SU-DHL-6 (cell line): Measurements from ENCODE around the gene SCRT2.

Source experiments
- H2AFZ ChIP-seq: fragments of 200-600 bp; sonication (generic); 2 replicates; pipeline ENCODE4 v1.6.1; 2014; ENCODE audit warnings: low read depth, mild to moderate bottlenecking, moderate library complexity, mixed read lengths, antibody characterized with exemption, low read length; ENCODE audit not compliant: severe bottlenecking
- H3F3A ChIP-seq: fragments of 200-600 bp; shearing (Covaris generic); 2 replicates; pipeline ENCODE4 v1.6.0; 2016; ENCODE audit warnings: antibody characterized with exemption, mild to moderate bottlenecking; ENCODE audit not compliant: insufficient read depth
- H3K27ac ChIP-seq: fragments of 200-600 bp; sonication (generic); 2 replicates; pipeline ENCODE4 v1.5.1; 2016; ENCODE audit warnings: low read depth, mild to moderate bottlenecking, low read length, moderate library complexity, mixed read lengths
- H3K27me3 ChIP-seq: fragments of 200-600 bp; sonication (generic), shearing (Covaris generic); 2 replicates; pipeline ENCODE4 v1.6.0; 2014; ENCODE audit warnings: mild to moderate bottlenecking, low read length
- H3K36me3 ChIP-seq: fragments of 200-600 bp; sonication (generic); 2 replicates; pipeline ENCODE4 v1.6.1; 2014; ENCODE audit warnings: mild to moderate bottlenecking, low read length, mixed read lengths
- H3K4me2 ChIP-seq: fragments of 300-600, 200-600 bp; shearing (Covaris generic), sonication (generic); 2 replicates; pipeline ENCODE4 v1.6.0; 2014; ENCODE audit warnings: low read length, low read depth, mild to moderate bottlenecking; ENCODE audit not compliant: poor library complexity, severe bottlenecking
- H3K4me3 ChIP-seq: fragments of 200-600 bp; sonication (generic); 2 replicates; pipeline ENCODE4 v1.5.1; 2014; ENCODE audit warnings: antibody characterized with exemption, low read length, mild to moderate bottlenecking, mixed read lengths; ENCODE audit not compliant: insufficient read depth, poor library complexity, severe bottlenecking
- H3K79me2 ChIP-seq: fragments of 200-600 bp; sonication (generic); 2 replicates; pipeline ENCODE4 v1.6.1; 2014; ENCODE audit warnings: mild to moderate bottlenecking, low read length, moderate library complexity; ENCODE audit not compliant: insufficient read depth
- H3K9ac ChIP-seq: fragments of 200-600 bp; sonication (generic); 2 replicates; pipeline ENCODE4 v1.7.0; 2014; ENCODE audit warnings: mild to moderate bottlenecking, low read length
- H3K9me2 ChIP-seq: fragments of 200-600 bp; sonication (generic); replicated peaks from 2 replicates; pipeline ENCODE4 v1.6.1; 2014; ENCODE audit warnings: low read length; ENCODE audit not compliant: insufficient read depth
- H3K9me3 ChIP-seq: fragments of 200-600 bp; sonication (generic); 2 replicates; pipeline ENCODE4 v1.6.1; 2014; ENCODE audit warnings: low read length, mixed read lengths; ENCODE audit not compliant: insufficient read depth
- H4K20me1 ChIP-seq: fragments of 200-600 bp; sonication (generic); 2 replicates; pipeline ENCODE4 v1.6.1; 2014; ENCODE audit warnings: low read depth, mild to moderate bottlenecking, antibody characterized with exemption, low read length, moderate library complexity, mixed read lengths
- CTCF ChIP-seq: fragments of 200-600 bp; sonication (generic); IDR thresholded peaks from one replicate; pipeline ENCODE4 v1.5.1; 2017; ENCODE audit warnings: antibody characterized with exemption, mild to moderate bottlenecking, low read length, moderate library complexity; ENCODE audit not compliant: insufficient read depth, poor library complexity, severe bottlenecking
- EZH2phosphoT487 ChIP-seq: fragments of 200-600 bp; sonication (generic), shearing (Covaris generic); conservative IDR thresholded peaks from 2 replicates; pipeline ENCODE4 v1.6.1; 2018; ENCODE audit warnings: mild to moderate bottlenecking, antibody characterized with exemption, low read length, moderate library complexity, mixed read lengths

The SCRT2 gene

DNA sequence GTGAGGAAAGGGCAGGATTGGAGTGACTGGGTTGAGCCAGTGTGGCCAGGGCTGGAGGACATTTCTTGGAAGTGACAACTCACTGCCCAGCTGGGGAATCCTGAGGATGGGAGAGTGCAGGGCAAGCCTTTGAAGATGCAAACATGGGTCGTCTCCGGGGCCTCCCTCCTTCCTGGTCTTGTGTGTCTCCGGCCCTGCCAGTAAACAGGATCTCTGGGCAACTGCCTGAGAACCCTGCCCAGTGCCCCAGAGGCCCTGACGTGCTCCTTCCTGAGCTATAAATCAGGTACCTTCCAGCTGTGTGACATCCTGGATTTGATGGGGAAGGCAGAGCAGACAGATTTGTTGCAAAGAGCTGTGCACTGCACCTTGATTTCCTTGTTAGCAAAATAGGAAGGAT is 52.6 kb downstream of the SCRT2 start:
- Histone ChIP-seq H3K36me3 (no peaks in the 10 kb centered on the region), H3K9ac (no peak overlapping the region), H3K79me2 (no peaks in the 10 kb centered on the region), H3F3A (no peaks in the 10 kb centered on the region), H2AFZ (no peak overlapping the region), H3K27me3 (no peaks in the 10 kb centered on the region), H3K27ac (no peak overlapping the region), H3K4me2 (no peak overlapping the region), H3K9me2 (no peaks in the 10 kb centered on the region), H4K20me1 (no peaks in the 10 kb centered on the region), H3K9me3 (no peaks in the 10 kb centered on the region), H3K4me3 (no peak overlapping the region)
- TF ChIP-seq EZH2phosphoT487 (no peak), CTCF (no peak)

GRCh38 chr20:622161-622560 is 53.4 kb downstream of the SCRT2 start:
- no peak overlapping the region for H3K4me2 ChIP-seq
- no peak overlapping the region for H3K9ac ChIP-seq
- no peak overlapping the region for H3K4me3 ChIP-seq
- no peak overlapping the region for H2AFZ ChIP-seq
- TF ChIP-seq EZH2phosphoT487 (no peak), CTCF (no peak)
- no peaks in the 10 kb centered on the region for H3K36me3 ChIP-seq
- H3K9me3 ChIP-seq, result no peaks in the 10 kb centered on the region
- H3K79me2 ChIP-seq, result no peaks in the 10 kb centered on the region
- H4K20me1 ChIP-seq, result no peaks in the 10 kb centered on the region
- H3K9me2 ChIP-seq, result no peaks in the 10 kb centered on the region
- no peak overlapping the region for H3K27ac ChIP-seq
- no peaks in the 10 kb centered on the region for H3F3A ChIP-seq
- H3K27me3 ChIP-seq, result no peaks in the 10 kb centered on the region

DNA sequence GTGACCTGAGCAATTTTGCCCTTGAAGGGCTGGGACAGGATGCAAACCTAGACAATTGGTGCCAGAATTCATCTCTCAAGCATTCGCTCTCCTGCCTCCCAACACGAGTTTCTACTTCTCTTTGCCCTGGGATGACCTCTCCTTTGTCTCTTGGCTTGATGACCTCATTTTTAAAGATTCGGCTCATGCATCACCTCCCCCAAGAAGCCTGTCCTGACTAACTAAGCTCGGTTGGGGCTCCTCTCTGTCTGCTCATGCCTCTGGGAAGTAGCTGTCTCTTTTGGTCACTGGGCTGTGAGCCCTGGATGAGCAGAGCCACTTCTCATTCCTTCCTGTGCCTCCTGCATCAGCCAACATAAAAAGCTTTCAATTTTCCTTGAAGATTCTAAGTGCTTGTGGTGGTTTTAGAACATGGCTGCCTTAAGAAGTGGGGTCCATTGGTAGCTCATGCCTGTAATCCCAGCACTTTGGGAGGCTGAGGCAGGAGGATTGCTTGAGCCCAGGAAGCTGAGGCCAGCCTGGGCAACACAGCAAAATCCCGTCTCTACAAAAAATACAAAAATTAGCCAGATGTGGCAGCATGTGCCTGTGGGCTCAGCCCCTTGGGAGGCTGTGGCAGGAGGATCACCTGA is 54.4 kb downstream of the SCRT2 start:
- Histone ChIP-seq H3K4me3 (no peak overlapping the region), H3F3A (no peaks in the 10 kb centered on the region), H4K20me1 (no peaks in the 10 kb centered on the region), H3K9me3 (no peaks in the 10 kb centered on the region), H3K27me3 (no peaks in the 10 kb centered on the region), H3K79me2 (no peaks in the 10 kb centered on the region), H3K9ac (no peak overlapping the region), H3K9me2 (no peaks in the 10 kb centered on the region), H2AFZ (no peak overlapping the region), H3K36me3 (no peaks in the 10 kb centered on the region), H3K4me2 (no peak overlapping the region), H3K27ac (no peak overlapping the region)
- TF ChIP-seq EZH2phosphoT487, result no peak
- no peak for TF ChIP-seq CTCF
